ENCODE results near the gene ACSL1. TPM values are rescaled to one million over a fixed set of nuclear protein-coding genes. Genes with fewer than 3 reads are reported as not detected.

The ACSL1 gene
- total and polyA plus RNA-seq, 2 donors = 8.7 to 109 TPM

DNA sequence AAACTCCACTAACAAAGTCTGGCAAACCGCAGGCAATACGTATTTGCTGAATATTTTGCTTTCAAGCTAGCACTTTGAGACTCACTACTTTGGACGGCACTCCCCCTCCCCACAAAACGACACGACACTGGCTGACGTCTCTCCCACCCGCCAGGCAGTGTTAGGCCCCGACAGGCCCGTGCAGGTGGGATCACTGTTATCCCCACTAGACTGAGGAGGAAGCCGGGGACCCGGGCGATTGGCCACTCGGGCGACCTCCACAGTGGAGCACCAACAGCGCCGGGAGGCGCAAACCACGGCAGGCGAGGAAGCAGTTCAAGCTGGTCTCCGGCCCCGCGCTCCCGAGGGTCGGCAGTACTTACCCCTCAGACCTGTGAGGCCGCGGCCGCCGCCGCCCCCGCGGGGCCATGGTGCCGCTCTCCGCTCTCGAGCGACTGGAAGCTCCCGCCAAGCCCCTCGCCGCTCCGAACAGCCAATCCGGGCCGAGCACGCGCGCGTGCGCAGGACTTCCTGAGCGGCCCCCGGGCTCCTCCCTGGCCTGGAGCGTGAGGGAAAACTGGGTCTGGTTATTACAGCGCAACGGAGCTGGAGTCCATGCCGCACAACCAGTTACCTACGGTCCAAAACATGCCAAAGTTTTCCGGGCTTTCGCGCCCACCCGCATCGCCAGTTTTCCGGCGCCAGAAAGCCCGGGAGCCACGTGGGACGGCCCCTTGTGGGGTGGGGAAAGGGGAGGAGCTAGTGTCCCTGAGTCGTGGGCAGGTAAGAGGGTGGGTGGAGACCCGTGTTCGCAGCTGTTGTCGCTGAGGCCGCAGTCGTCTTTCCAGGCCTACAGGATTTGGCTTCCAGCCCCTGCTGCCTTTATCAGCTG is 91.9 kb downstream of the ACSL1 start, which contains the start of gene CENPU:
TSS of gene CENPU (minus strand) at position 443 of the 871 bp plus-strand sequence. CDS start at position 409, 34 bp downstream.
- Histone ChIP-seq H3K27me3 (ENCODE audit: control insufficient read depth in 2 of 2, insufficient read depth in 1 of 2, low read length in 1 of 2) (no peaks in the 10 kb centered on the region), H3K4me1 (ENCODE audit: control insufficient read depth in 2 of 2, insufficient read depth in 2 of 2, low read length in 2 of 2) (peaks cover 8 to 14% of the 10 kb centered on the region in 2 donors), H3K4me3 (ENCODE audit: low read length in 2 of 2) (peak within 1 kb of the TSS; percentile 59 to 89), H3K36me3 (ENCODE audit: control insufficient read depth in 2 of 2, insufficient read depth in 2 of 2, low read length in 1 of 2) (peaks cover 0 to 14% of the 10 kb centered on the region in 2 donors), H3K27ac (ENCODE audit: low read depth in 1 of 2, low read length in 1 of 2) (peak within 1 kb of the TSS; percentile 38 to 82), H3K9me3 (ENCODE audit: control insufficient read depth in 2 of 2, insufficient read depth in 1 of 2, low read length in 1 of 2) (no peaks in the 10 kb centered on the region)
- WGBS = under 1% methylated on average over 69 of the region's 69 CpGs
- peak; percentile 95 to 99 (median 98) for DNase-seq (ENCODE audit: low read depth in 6 of 9, low spot score in 9 of 9)

DNA sequence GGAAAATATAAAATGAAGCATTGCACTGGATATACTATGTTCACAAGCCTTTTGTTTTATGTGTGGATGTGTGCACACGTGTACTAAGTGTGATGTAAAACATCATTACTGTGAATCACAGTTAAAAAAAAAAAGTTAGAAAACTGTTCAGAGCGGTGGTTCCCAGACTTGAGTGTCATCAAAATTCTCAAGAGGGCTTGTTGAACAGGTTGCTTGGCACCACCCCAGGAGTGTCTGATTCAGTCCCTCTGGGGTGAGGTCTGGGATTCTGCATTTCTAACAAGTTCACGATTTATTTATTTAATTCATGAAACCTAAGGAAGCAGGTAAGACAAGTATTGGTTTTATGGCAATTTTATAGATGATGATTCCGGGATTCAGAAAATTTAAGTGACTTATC is 93.6 kb downstream of the ACSL1 start:
- DNase-seq (ENCODE audit: low read depth in 6 of 9, low spot score in 9 of 9) = no peak
- Histone ChIP-seq H3K27ac (ENCODE audit: low read depth in 1 of 2, low read length in 1 of 2) (no peak overlapping the region), H3K4me3 (ENCODE audit: low read length in 2 of 2) (peak overlapping the region in 1 of 2 donors; percentile 89), H3K9me3 (ENCODE audit: control insufficient read depth in 2 of 2, insufficient read depth in 1 of 2, low read length in 1 of 2) (no peaks in the 10 kb centered on the region), H3K4me1 (ENCODE audit: control insufficient read depth in 2 of 2, insufficient read depth in 2 of 2, low read length in 2 of 2) (peaks cover 8 to 14% of the 10 kb centered on the region in 2 donors), H3K27me3 (ENCODE audit: control insufficient read depth in 2 of 2, insufficient read depth in 1 of 2, low read length in 1 of 2) (no peaks in the 10 kb centered on the region), H3K36me3 (ENCODE audit: control insufficient read depth in 2 of 2, insufficient read depth in 2 of 2, low read length in 1 of 2) (peaks cover 5 to 28% of the 10 kb centered on the region in 2 donors)
- 75% methylated on average over 4 of the region's 4 CpGs for WGBS

DNA sequence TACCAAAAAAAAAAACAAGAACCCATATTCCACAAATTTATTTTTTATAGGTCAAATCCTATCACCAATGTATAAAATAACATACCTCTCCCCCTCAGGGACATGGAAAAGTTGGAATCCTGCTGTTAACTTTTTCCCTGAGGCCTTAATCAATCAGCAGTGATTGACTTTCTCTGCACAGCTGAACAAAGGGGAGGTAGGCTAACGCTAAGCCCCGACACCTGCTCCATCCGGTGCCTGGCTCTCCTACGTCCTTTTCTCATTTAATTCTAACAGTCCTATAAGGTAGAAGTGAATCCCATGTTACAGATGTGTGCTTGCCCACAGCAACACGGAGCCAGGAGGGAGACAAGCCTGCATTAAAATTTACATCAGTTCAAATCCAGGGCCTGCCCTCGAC is 94.7 kb downstream of the ACSL1 start:
- H3K9me3 ChIP-seq (ENCODE audit: control insufficient read depth in 2 of 2, insufficient read depth in 1 of 2, low read length in 1 of 2) = no peaks in the 10 kb centered on the region
- H3K4me3 ChIP-seq (ENCODE audit: low read length in 2 of 2) = no peak overlapping the region
- DNase-seq (ENCODE audit: low read depth in 6 of 9, low spot score in 9 of 9) = no peak
- 91% methylated on average over 6 of the region's 6 CpGs for WGBS
- peaks cover 5 to 37% of the 10 kb centered on the region in 2 donors for H3K36me3 ChIP-seq (ENCODE audit: control insufficient read depth in 2 of 2, insufficient read depth in 2 of 2, low read length in 1 of 2)
- H3K4me1 ChIP-seq (ENCODE audit: control insufficient read depth in 2 of 2, insufficient read depth in 2 of 2, low read length in 2 of 2) = peaks cover 8 to 14% of the 10 kb centered on the region in 2 donors
- no peak overlapping the region for H3K27ac ChIP-seq (ENCODE audit: low read depth in 1 of 2, low read length in 1 of 2)
- H3K27me3 ChIP-seq (ENCODE audit: control insufficient read depth in 2 of 2, insufficient read depth in 1 of 2, low read length in 1 of 2) = no peaks in the 10 kb centered on the region

- WGBS = 87% methylated on average over 5 of the region's 5 CpGs
- no peak overlapping the region for H3K4me3 ChIP-seq (ENCODE audit: low read length in 2 of 2)
- DNase-seq (ENCODE audit: low read depth in 6 of 9, low spot score in 9 of 9) = no peak
- H3K27ac ChIP-seq (ENCODE audit: low read depth in 1 of 2, low read length in 1 of 2) = no peak overlapping the region
- peaks cover 10 to 48% of the 10 kb centered on the region in 2 donors for H3K36me3 ChIP-seq (ENCODE audit: control insufficient read depth in 2 of 2, insufficient read depth in 2 of 2, low read length in 1 of 2)
- no peaks in the 10 kb centered on the region for H3K27me3 ChIP-seq (ENCODE audit: control insufficient read depth in 2 of 2, insufficient read depth in 1 of 2, low read length in 1 of 2)
- H3K9me3 ChIP-seq (ENCODE audit: control insufficient read depth in 2 of 2, insufficient read depth in 1 of 2, low read length in 1 of 2) = no peaks in the 10 kb centered on the region
- peaks cover 8 to 14% of the 10 kb centered on the region in 2 donors for H3K4me1 ChIP-seq (ENCODE audit: control insufficient read depth in 2 of 2, insufficient read depth in 2 of 2, low read length in 2 of 2)
Observed at GRCh38 chr4:184729946-184730345, 95.8 kb downstream of the ACSL1 start.

DNA sequence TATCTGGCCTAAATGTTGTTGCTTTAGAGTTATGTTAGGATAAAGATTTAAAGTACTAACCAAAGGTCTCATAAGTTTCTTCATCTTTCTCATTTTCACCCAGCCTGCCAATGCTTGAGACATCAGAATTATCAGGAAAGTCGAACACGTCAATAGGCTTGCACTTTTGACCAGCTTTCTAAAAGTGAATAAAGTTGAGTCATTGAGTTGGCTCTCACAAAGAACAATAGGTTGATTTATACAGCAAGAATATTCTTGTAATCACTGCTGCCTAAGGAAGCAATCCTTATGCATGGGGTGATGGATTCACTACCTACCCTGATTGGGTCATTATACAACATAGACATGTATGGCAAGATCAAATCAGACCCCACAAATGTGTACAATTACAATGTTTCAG is 96.9 kb downstream of the ACSL1 start:
- WGBS = 72% methylated on average over 2 of the region's 2 CpGs
- Histone ChIP-seq H3K36me3 (ENCODE audit: control insufficient read depth in 2 of 2, insufficient read depth in 2 of 2, low read length in 1 of 2) (peaks cover 10 to 58% of the 10 kb centered on the region in 2 donors), H3K9me3 (ENCODE audit: control insufficient read depth in 2 of 2, insufficient read depth in 1 of 2, low read length in 1 of 2) (no peaks in the 10 kb centered on the region), H3K27ac (ENCODE audit: low read depth in 1 of 2, low read length in 1 of 2) (no peak overlapping the region), H3K4me3 (ENCODE audit: low read length in 2 of 2) (no peak overlapping the region), H3K4me1 (ENCODE audit: control insufficient read depth in 2 of 2, insufficient read depth in 2 of 2, low read length in 2 of 2) (peaks cover 8 to 14% of the 10 kb centered on the region in 2 donors), H3K27me3 (ENCODE audit: control insufficient read depth in 2 of 2, insufficient read depth in 1 of 2, low read length in 1 of 2) (no peaks in the 10 kb centered on the region)
- DNase-seq (ENCODE audit: low read depth in 6 of 9, low spot score in 9 of 9) = no peak

- 97% methylated on average over 3 of the region's 3 CpGs for WGBS
- Histone ChIP-seq H3K27ac (ENCODE audit: low read depth in 1 of 2, low read length in 1 of 2) (no peak overlapping the region), H3K9me3 (ENCODE audit: control insufficient read depth in 2 of 2, insufficient read depth in 1 of 2, low read length in 1 of 2) (no peaks in the 10 kb centered on the region), H3K27me3 (ENCODE audit: control insufficient read depth in 2 of 2, insufficient read depth in 1 of 2, low read length in 1 of 2) (no peaks in the 10 kb centered on the region), H3K4me1 (ENCODE audit: control insufficient read depth in 2 of 2, insufficient read depth in 2 of 2, low read length in 2 of 2) (peaks cover 4 to 6% of the 10 kb centered on the region in 2 donors), H3K36me3 (ENCODE audit: control insufficient read depth in 2 of 2, insufficient read depth in 2 of 2, low read length in 1 of 2) (peaks cover 10 to 67% of the 10 kb centered on the region in 2 donors), H3K4me3 (ENCODE audit: low read length in 2 of 2) (no peak overlapping the region)
- no peak for DNase-seq (ENCODE audit: low read depth in 6 of 9, low spot score in 9 of 9)
Observed at GRCh38 chr4:184727430-184727829, 98.3 kb downstream of the ACSL1 start.

- 51% methylated on average over 1 of the region's 1 CpG for WGBS
- Histone ChIP-seq H3K9me3 (ENCODE audit: control insufficient read depth in 2 of 2, insufficient read depth in 1 of 2, low read length in 1 of 2) (no peaks in the 10 kb centered on the region), H3K4me3 (ENCODE audit: low read length in 2 of 2) (no peak overlapping the region), H3K27ac (ENCODE audit: low read depth in 1 of 2, low read length in 1 of 2) (no peak overlapping the region), H3K4me1 (ENCODE audit: control insufficient read depth in 2 of 2, insufficient read depth in 2 of 2, low read length in 2 of 2) (no peaks in the 10 kb centered on the region), H3K36me3 (ENCODE audit: control insufficient read depth in 2 of 2, insufficient read depth in 2 of 2, low read length in 1 of 2) (peaks cover 20 to 69% of the 10 kb centered on the region in 2 donors), H3K27me3 (ENCODE audit: control insufficient read depth in 2 of 2, insufficient read depth in 1 of 2, low read length in 1 of 2) (no peaks in the 10 kb centered on the region)
- no peak for DNase-seq (ENCODE audit: low read depth in 6 of 9, low spot score in 9 of 9)
Observed at GRCh38 chr4:184722798-184723197, 103.0 kb downstream of the ACSL1 start.

GRCh38 chr4:184721254-184721653 is 104.5 kb downstream of the ACSL1 start:
- no peaks in the 10 kb centered on the region for H3K4me1 ChIP-seq (ENCODE audit: control insufficient read depth in 2 of 2, insufficient read depth in 2 of 2, low read length in 2 of 2)

DNA sequence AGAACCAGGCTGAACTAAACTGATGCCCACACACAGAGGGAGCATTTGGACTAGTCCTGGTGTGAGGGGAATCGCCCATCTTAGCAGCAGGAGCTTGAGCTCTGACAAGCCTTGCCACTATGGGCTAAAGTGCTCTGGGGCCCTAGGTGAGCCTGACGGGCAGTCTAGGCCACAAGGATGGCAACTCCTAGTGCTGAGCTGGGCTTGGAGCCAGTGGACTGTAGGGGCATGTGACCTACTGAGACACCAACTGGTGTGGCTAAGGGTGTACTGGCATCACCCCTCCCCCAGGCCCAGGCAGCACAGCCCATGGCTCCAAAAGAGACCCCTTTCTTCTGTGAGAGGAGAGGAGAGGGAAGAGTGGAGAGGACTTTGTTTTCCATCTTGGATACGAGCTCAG is 106.4 kb downstream of the ACSL1 start:
- no peak overlapping the region for H3K27ac ChIP-seq (ENCODE audit: low read depth in 1 of 2, low read length in 1 of 2)
- no peak overlapping the region for H3K4me3 ChIP-seq (ENCODE audit: low read length in 2 of 2)
- H3K36me3 ChIP-seq (ENCODE audit: control insufficient read depth in 2 of 2, insufficient read depth in 2 of 2, low read length in 1 of 2) = peaks cover 20 to 59% of the 10 kb centered on the region in 2 donors
- no peaks in the 10 kb centered on the region for H3K27me3 ChIP-seq (ENCODE audit: control insufficient read depth in 2 of 2, insufficient read depth in 1 of 2, low read length in 1 of 2)
- DNase-seq (ENCODE audit: low read depth in 6 of 9, low spot score in 9 of 9) = no peak
- H3K9me3 ChIP-seq (ENCODE audit: control insufficient read depth in 2 of 2, insufficient read depth in 1 of 2, low read length in 1 of 2) = no peaks in the 10 kb centered on the region
- 86% methylated on average over 3 of the region's 3 CpGs for WGBS
- no peaks in the 10 kb centered on the region for H3K4me1 ChIP-seq (ENCODE audit: control insufficient read depth in 2 of 2, insufficient read depth in 2 of 2, low read length in 2 of 2)

More at GRCh38 chr4:184721254-184721653, 104.5 kb downstream of the ACSL1 start:
- no peak overlapping the region for H3K27ac ChIP-seq (ENCODE audit: low read depth in 1 of 2, low read length in 1 of 2)
- no peak for DNase-seq (ENCODE audit: low read depth in 6 of 9, low spot score in 9 of 9)
- H3K27me3 ChIP-seq (ENCODE audit: control insufficient read depth in 2 of 2, insufficient read depth in 1 of 2, low read length in 1 of 2) = no peaks in the 10 kb centered on the region
- no peaks in the 10 kb centered on the region for H3K9me3 ChIP-seq (ENCODE audit: control insufficient read depth in 2 of 2, insufficient read depth in 1 of 2, low read length in 1 of 2)
- peaks cover 22 to 70% of the 10 kb centered on the region in 2 donors for H3K36me3 ChIP-seq (ENCODE audit: control insufficient read depth in 2 of 2, insufficient read depth in 2 of 2, low read length in 1 of 2)
- no peak overlapping the region for H3K4me3 ChIP-seq (ENCODE audit: low read length in 2 of 2)
